GM12878 (cell line): ENCODE data around the gene EHD2. TPM values are rescaled to one million over a fixed set of nuclear protein-coding genes. Genes with fewer than 3 reads are reported as not detected.

Source experiments
- ATAC-seq: fragments of 200-7000 bp; cut with Tn5 transposase; 3 replicates; pipeline ENCODE4 v1.9.1; 2020; ENCODE audit warnings: mild to moderate bottlenecking, moderate library complexity
- BruUV-seq: library from RNA; stranded (reverse); fragments of 400-500 nt; replicated peaks from 2 replicates; lab custom pipeline; 2021; lab: Mats Ljungman, UMichigan
- CTCF ChIA-PET: fragments of 300-600 bp; sonication (Branson Sonifier 250); formaldehyde crosslinking; extraction: SDS; loops from one replicate; lab custom pipeline; 2021; ENCODE audit warnings: inconsistent platforms; lab: Yijun Ruan, JAX
- POLR2A ChIA-PET: fragments of 350-600 bp; formaldehyde crosslinking; extraction: SDS; loops from one replicate; lab custom pipeline; 2021; ENCODE audit warnings: inconsistent platforms; lab: Charles Lee
- RAD21 ChIA-PET: fragments of 300-600 bp; sonication (Branson Sonifier 250); formaldehyde crosslinking; loops from one replicate; lab custom pipeline; 2023; ENCODE audit warnings: antibody characterized with exemption; ENCODE audit not compliant: unreplicated experiment; lab: Charles Lee
- SMC1A ChIA-PET: fragments of 300-600 bp; sonication (Branson Sonifier 250); formaldehyde crosslinking; loops from one replicate; lab custom pipeline; 2023; ENCODE audit not compliant: unreplicated experiment, uncharacterized antibody; lab: Charles Lee
- DNase-seq: peaks from one replicate; pipeline ENCODE4 v3.0.0-alpha.2; 2011; ENCODE audit warnings: low read depth, low spot score
- FAIRE-seq: peaks from 3 replicates; lab custom pipeline; 2011; peaks lifted over from hg19 to GRCh38; lab: Jason Lieb, UNC
- H2AFZ ChIP-seq: 2 replicates; pipeline ENCODE4 v1.6.0; 2011; ENCODE audit warnings: low read depth, low read length, control low read depth; ENCODE audit not compliant: control insufficient read depth
- H3K27ac ChIP-seq: 2 replicates; pipeline ENCODE4 v1.5.1; 2011; ENCODE audit warnings: control low read depth; ENCODE audit not compliant: control insufficient read depth, insufficient read depth
- H3K27me3 ChIP-seq, 2 experiments: replicated peaks in 1 of 2; 2 replicates each; pipeline versions ENCODE4 v1.6.0 to v1.6.1; 2011; ENCODE audit warnings: low read length in 1 of 2; ENCODE audit not compliant: control insufficient read depth in 2 of 2, insufficient read depth in 2 of 2
- H3K36me3 ChIP-seq, 2 experiments: 2 replicates each; pipeline ENCODE4 v1.5.1; 2011; ENCODE audit warnings: low read length in 1 of 2; ENCODE audit not compliant: control insufficient read depth in 2 of 2, insufficient read depth in 2 of 2
- H3K4me1 ChIP-seq: 2 replicates; pipeline ENCODE4 v1.6.1; 2011; ENCODE audit warnings: mild to moderate bottlenecking, low read length, moderate library complexity, mixed read lengths; ENCODE audit not compliant: control insufficient read depth, insufficient read depth
- H3K4me2 ChIP-seq: 2 replicates; pipeline ENCODE4 v1.6.0; 2011; ENCODE audit warnings: control low read depth; ENCODE audit not compliant: control insufficient read depth, insufficient read depth
- H3K4me3 ChIP-seq: fragments of 200-600 bp; sonication (generic); 2 replicates; pipeline ENCODE4 v1.5.1; 2016
- H3K79me2 ChIP-seq: 2 replicates; pipeline ENCODE4 v1.6.0; 2011; ENCODE audit warnings: low read length; ENCODE audit not compliant: control insufficient read depth, insufficient read depth
- H3K9ac ChIP-seq: 2 replicates; pipeline ENCODE4 v1.8.0; 2011; ENCODE audit warnings: low read length, control low read depth, mixed read lengths; ENCODE audit not compliant: control insufficient read depth, insufficient read depth
- H3K9me3 ChIP-seq: replicated peaks from 3 replicates; pipeline ENCODE4 v1.5.1; 2011; ENCODE audit warnings: mild to moderate bottlenecking, low read length; ENCODE audit not compliant: control insufficient read depth, insufficient read depth
- H4K20me1 ChIP-seq: 2 replicates; pipeline ENCODE4 v1.6.0; 2011; ENCODE audit not compliant: control insufficient read depth, insufficient read depth
- DPF2 ChIP-seq: fragments of 450-650 bp; IDR thresholded peaks from 2 replicates; pipeline ENCODE4 v1.6.1; 2017; ENCODE audit warnings: mild to moderate bottlenecking
- HSF1 ChIP-seq: fragments of 150-350 bp; IDR thresholded peaks from 2 replicates; pipeline ENCODE4 v1.6.1; 2014; ENCODE audit warnings: mild to moderate bottlenecking, low read depth, low read length
- IRF4 ChIP-seq: IDR thresholded peaks from 2 replicates; pipeline ENCODE4 v1.6.1; 2011; ENCODE audit warnings: low read depth, low read length
- MLLT1 ChIP-seq: fragments of 450-650 bp; IDR thresholded peaks from 2 replicates; pipeline ENCODE4 v1.6.1; 2016; ENCODE audit warnings: mild to moderate bottlenecking
- WGBS: methylation state at CpG from one replicate; pipeline ENCODE4 v1.1.6; 2016; ENCODE audit warnings: low lambda C conversion rate; ENCODE audit not compliant: insufficient replicate concordance, insufficient coverage; ENCODE audit errors: missing lambda C conversion rate; 5-methylcytosine and 5-hydroxymethylcytosine counted together
- in situ Hi-C: fragments of 300-500 bp; cut with MboI; formaldehyde crosslinking; loops from 9 replicates; pipeline ENCODE4 v1.14.3; 2018; ENCODE audit warnings: mixed read lengths
- intact Hi-C: fragments of 100-400 bp; cut with micrococcal nuclease; formaldehyde crosslinking; loops from one replicate; pipeline ENCODE4 v1.14.2; 2022; ENCODE audit not compliant: unreplicated experiment
- polyA plus RNA-seq, 11 experiments: library from polyadenylated mRNA; depleted of rRNA in 4 of 11; unstranded in 6 of 11; stranded (reverse) in 5 of 11; fragments of >200 nt; fragmentation: Nextera tagmentation in 4 of 11; fragmentation: Illumina TruSeq in 1 of 11; extraction: Ambion mirVana in 4 of 11; extraction: Trizol in 1 of 11; gene quantifications; 1 replicate in 1 of 11; 2 replicates in 10 of 11; pipeline versions ENCODE4 v1.2.1 to v1.2.3, GENCODE V29; 2011 to 2016; ENCODE audit warnings: inconsistent platforms in 2 of 11, missing spikeins in 2 of 11, low read depth in 1 of 11
- total RNA-seq, 4 experiments: library from RNA; depleted of rRNA in 3 of 4; stranded (reverse); fragments of >200 nt in 3 of 4; fragmentation: Illumina TruSeq in 1 of 4; extraction: Trizol in 1 of 4; gene quantifications; 2 replicates each; pipeline versions ENCODE4 v1.2.1 to v1.2.3, GENCODE V29; 2013 to 2021

EHD2 gene
- total and polyA plus RNA-seq, 10 of the 15 experiments (the other 5 are each of a cell fraction or from before 2014, with no cell fraction given), result 0.12 to 0.24 (median 0.23) TPM; not detected in 7

GRCh38 chr19:47778954-47779351, 65.7 kb downstream of the EHD2 start:
- peak overlapping the region; percentile 93 for H3K4me2 ChIP-seq
- TSS peak; percentile 79 for BruUV-seq
- 2% methylated on average over 15 of the region's 20 CpGs for WGBS
- ChIA-PET SMC1A (no interaction called here), POLR2A (interaction anchor here (0.6 kb wide), 1 partner anchor 1627 kb away, joined by 5 read pairs; no protein-coding TSS in a partner anchor), CTCF (no interaction called here), RAD21 (no interaction called here)
- DNase-seq (no peak), ATAC-seq (peak; percentile 26), FAIRE-seq (no peak)
- H3K27me3 ChIP-seq, result no peaks in the 10 kb centered on the region
- intact Hi-C loops (no loop called here), in situ Hi-C loops (no loop called here)
- H3K9me3 ChIP-seq, result no peaks in the 10 kb centered on the region
- H4K20me1 ChIP-seq, result no peaks in the 10 kb centered on the region
- TF ChIP-seq HSF1 (peak; percentile 89; the same call in 1 of the 2 replicates), IRF4 (no peak)
- H3K4me1 ChIP-seq, result peaks cover 6% of the 10 kb centered on the region
- H3K4me3 ChIP-seq, result peak overlapping the region; percentile 94
- peak overlapping the region; percentile 73 for H3K9ac ChIP-seq
- no peaks in the 10 kb centered on the region; a peak in 1 of 4 replicates for H3K36me3 ChIP-seq
- H3K79me2 ChIP-seq, result peaks cover 18% of the 10 kb centered on the region
- peak overlapping the region; percentile 97 for H2AFZ ChIP-seq
- H3K27ac ChIP-seq, result peak overlapping the region; percentile 90

- FAIRE-seq, result no peak
- no peak for DNase-seq
- no peaks in the 10 kb centered on the region for H4K20me1 ChIP-seq
- H2AFZ ChIP-seq, result no peak overlapping the region
- no peak for ATAC-seq
- H3K4me1 ChIP-seq, result peaks cover 6% of the 10 kb centered on the region
- H3K36me3 ChIP-seq, result no peaks in the 10 kb centered on the region; a peak in 1 of 4 replicates
- in situ Hi-C loops, result no loop called here
- intact Hi-C loops, result no loop called here
- no TSS peak for BruUV-seq
- H3K27me3 ChIP-seq, result no peaks in the 10 kb centered on the region
- H3K4me2 ChIP-seq, result peak overlapping the region; percentile 93
- H3K27ac ChIP-seq, result no peak overlapping the region; the same call in 1 of the 2 replicates
- WGBS, result 94% methylated on average over 24 of the region's 24 CpGs
- TF ChIP-seq MLLT1 (0 out of 2 replicates have a peak, but pooled peaks have one; percentile 43), DPF2 (no peak)
- TF ChIP-seq, all 136 proteins: peak for 1
- ChIA-PET SMC1A (interaction anchor here (0.7 kb wide), 1 partner anchor 73 kb away, joined by 3 read pairs; no protein-coding TSS in a partner anchor), CTCF (interaction anchor here (0.9 to 1.2 kb wide), 2 partner anchors 15 to 343 kb away, joined by 3 to 5 read pairs; no protein-coding TSS in a partner anchor), RAD21 (no interaction called here), POLR2A (interaction anchor here (0.6 to 0.7 kb wide), 2 partner anchors 178 to 188 kb away, joined by 3 read pairs; no protein-coding TSS in a partner anchor)
- peaks cover 18% of the 10 kb centered on the region for H3K79me2 ChIP-seq
- peak overlapping the region; percentile 94 for H3K4me3 ChIP-seq
- 0 out of 2 replicates have a peak overlapping the region, but pooled peaks have one; percentile 73 for H3K9ac ChIP-seq
- H3K9me3 ChIP-seq, result no peaks in the 10 kb centered on the region
Observed at GRCh38 chr19:47779524-47780214, 66.4 kb downstream of the EHD2 start.
